ENCODE results near the gene ZSCAN23. TPM values are rescaled to one million over a fixed set of nuclear protein-coding genes. Genes with fewer than 3 reads are reported as not detected.

ZSCAN23 gene
- total RNA-seq, 1 donor, result 4.3 TPM

DNA sequence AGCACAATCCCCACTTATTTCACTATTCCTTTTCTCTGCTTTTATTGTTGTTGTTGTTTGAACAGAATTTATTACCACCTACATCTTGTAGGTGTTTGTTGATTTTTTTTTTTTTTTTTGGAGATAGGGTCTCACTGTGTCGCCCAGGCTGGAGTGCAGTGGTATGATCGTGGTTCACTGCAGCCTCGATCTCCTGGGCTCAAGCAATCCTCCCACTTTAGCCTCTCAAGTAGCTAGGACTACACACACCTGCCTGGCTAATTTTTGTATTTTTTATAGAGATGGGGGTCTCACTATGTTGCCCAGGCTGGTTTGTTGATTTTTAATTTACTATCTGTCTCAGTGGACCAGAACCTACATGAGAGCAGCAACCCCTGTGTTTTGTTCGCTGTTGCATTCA is 47.4 kb downstream of the ZSCAN23 start:
- TF ChIP-seq, protein P1, sequence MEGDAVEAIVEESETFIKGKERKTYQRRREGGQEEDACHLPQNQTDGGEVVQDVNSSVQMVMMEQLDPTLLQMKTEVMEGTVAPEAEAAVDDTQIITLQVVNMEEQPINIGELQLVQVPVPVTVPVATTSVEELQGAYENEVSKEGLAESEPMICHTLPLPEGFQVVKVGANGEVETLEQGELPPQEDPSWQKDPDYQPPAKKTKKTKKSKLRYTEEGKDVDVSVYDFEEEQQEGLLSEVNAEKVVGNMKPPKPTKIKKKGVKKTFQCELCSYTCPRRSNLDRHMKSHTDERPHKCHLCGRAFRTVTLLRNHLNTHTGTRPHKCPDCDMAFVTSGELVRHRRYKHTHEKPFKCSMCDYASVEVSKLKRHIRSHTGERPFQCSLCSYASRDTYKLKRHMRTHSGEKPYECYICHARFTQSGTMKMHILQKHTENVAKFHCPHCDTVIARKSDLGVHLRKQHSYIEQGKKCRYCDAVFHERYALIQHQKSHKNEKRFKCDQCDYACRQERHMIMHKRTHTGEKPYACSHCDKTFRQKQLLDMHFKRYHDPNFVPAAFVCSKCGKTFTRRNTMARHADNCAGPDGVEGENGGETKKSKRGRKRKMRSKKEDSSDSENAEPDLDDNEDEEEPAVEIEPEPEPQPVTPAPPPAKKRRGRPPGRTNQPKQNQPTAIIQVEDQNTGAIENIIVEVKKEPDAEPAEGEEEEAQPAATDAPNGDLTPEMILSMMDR (IDR thresholded peaks at IDR 0.05; ENCODE audit: insufficient read depth, low read depth, low read length), result no peak
- no peak overlapping the region for H3K4me3 ChIP-seq (ENCODE audit: low read depth, low read length)
- DNase-seq (ENCODE audit: low read depth), result no peak

DNA sequence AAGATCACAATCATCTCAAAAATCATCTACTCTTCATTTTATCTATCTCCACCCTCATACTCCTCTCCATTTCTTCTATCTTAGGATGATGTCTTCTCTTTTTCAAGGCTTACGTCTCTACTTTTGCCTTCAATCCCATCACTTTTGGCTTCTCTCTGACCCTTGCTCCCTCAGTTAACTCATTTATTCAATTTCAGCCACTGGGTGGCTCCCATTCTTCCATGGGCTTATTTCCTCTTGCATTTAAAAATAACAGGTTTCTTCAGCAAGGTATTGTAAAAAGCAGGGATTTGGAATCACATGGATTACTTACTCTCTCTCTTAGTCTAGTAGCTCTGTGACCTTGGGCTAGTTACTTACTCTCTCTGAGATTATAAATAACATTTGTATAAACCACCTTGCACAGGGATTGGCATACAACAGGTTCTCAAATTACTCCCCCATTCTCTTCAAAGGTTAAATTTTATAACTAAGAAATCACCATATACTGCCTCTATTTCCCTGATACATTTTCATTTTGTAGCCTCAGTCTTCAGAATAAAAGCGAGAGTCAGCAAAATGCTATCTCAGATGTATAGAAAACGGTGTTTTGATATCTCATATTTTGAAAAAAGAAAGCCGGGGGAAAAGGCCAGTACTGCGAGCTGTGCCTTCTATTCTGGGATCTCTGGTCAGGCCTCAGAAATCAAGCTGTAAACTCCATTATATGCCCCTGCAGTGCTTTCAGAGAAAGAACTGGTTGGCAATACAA is 49.2 kb downstream of the ZSCAN23 start:
- TF ChIP-seq, protein P1 (IDR thresholded peaks at IDR 0.05; ENCODE audit: insufficient read depth, low read depth, low read length), result peak; percentile 37
- no peak overlapping the region for H3K4me3 ChIP-seq (ENCODE audit: low read depth, low read length)
- DNase-seq (ENCODE audit: low read depth), result peak; percentile 7

DNA sequence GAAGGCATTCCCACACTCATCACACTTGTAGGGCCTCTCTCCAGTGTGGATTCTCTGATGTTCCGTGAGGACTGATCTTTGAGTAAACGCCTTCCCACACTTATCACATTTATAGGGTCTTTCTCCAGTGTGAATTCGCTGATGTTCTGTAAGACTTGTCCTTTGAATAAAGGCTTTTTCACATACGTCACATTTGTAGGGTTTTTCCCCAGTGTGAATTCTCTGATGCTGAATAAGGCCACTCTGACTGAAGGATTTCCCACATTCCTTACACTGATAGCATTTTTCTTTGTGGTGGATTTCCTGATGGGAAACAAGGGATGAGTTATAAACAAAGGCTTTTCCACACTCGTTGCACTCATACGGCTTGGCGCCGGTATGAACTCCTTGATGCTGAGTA is 52.6 kb downstream of the ZSCAN23 start:
- no peak for DNase-seq (ENCODE audit: low read depth)
- H3K4me3 ChIP-seq (ENCODE audit: low read depth, low read length), result no peak overlapping the region
- TF ChIP-seq, protein P1 (IDR thresholded peaks at IDR 0.05; ENCODE audit: insufficient read depth, low read depth, low read length), result no peak

DNA sequence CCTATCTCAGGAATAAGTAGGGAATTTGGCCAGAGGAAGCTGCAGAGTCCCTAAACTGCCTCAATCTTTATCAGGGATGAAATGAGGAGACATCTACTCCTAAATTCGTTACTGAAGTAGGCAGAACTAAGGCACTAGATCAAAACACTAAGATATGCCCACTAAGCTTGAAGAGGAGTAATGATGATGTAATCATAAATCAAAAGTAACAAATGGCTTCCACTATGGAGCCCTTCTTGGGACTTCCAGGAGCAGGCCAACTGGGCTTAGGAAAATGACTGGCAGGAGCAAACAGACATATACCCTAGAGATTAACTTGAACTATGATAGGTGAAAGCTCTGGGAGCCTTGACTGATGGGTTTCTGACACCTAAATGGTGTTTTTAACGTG is 59.2 kb downstream of the ZSCAN23 start:
- TF ChIP-seq, protein P1 (IDR thresholded peaks at IDR 0.05; ENCODE audit: insufficient read depth, low read depth, low read length), result no peak
- no peak for DNase-seq (ENCODE audit: low read depth)
- H3K4me3 ChIP-seq (ENCODE audit: low read depth, low read length), result no peak overlapping the region

DNA sequence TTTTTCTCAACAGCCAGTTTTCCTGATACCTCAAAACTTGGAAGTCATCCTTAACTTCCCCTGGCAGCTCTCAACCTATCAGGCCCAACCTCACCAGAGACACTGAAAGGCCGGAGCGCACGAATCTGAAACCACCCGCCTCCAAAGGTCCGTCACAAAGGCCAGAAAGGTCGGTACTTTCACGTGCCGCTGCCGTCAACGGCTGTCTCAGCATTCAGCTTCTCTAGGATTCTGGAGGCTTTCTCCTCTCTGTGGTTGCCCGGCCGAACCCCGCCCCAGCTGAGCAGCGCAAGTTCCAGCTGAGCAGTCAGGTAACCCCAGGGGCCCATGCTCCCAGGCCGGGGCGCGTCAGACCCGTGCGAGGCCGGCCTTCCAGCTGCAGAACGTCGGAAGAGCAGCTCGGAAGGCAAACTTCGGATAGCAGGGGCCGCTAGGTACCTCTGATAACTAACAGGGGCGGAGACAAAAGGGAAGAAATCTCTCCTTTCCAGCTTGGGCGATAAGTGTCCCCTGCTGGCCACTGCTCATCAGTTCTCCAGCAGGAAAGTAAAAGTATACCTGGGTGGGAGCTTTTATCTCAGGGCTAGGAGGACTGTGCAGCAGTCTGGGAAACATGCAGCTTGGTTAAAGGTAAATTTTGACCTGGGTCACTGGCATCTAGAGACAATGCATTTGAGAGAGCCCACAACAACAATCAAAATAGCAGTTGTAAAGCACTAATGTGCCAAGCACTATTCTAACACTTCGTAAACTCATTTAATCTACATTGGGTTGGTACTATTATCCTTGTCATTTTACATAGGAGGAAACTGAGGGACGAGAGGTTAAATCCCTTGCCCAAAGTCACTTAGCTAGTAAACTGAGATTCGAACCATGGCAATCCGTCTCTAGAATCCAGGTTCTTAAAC is 59.8 kb downstream of the ZSCAN23 start:
- H3K4me3 ChIP-seq (ENCODE audit: low read depth, low read length), result peak overlapping the region; percentile 69
- TF ChIP-seq, protein P1 (IDR thresholded peaks at IDR 0.05; ENCODE audit: insufficient read depth, low read depth, low read length), result peak; percentile 64
- peak; percentile 95 for DNase-seq (ENCODE audit: low read depth)

Small RNAs within 50 kb of the gene (small RNA-seq; reads per million reads assigned to genes)
- not detected for gene RNU2-45P

Other genes with a start within 250 kb of the ZSCAN23 start
- 11.7 and 13.9 TPM in 2 replicates for gene ZSCAN9, start 218.2 kb downstream of the ZSCAN23 start, total RNA-seq
- gene ZKSCAN4, start 191.2 kb downstream of the ZSCAN23 start, total RNA-seq, result 5.2 and 5.5 TPM in 2 replicates
- 0.64 and 1.7 TPM in 2 replicates for gene NKAPL, start 184.2 kb downstream of the ZSCAN23 start, total RNA-seq
- gene ZSCAN26, start 176.3 kb downstream of the ZSCAN23 start, total RNA-seq, result 8.7 and 21.6 TPM in 2 replicates
- 5.6 and 6.8 TPM in 2 replicates for gene PGBD1, start 161.9 kb downstream of the ZSCAN23 start, total RNA-seq
- gene ZSCAN31, start 107.3 kb downstream of the ZSCAN23 start, total RNA-seq, result 3.5 and 3.9 TPM in 2 replicates
- gene ZKSCAN3, start 93.5 kb downstream of the ZSCAN23 start, total RNA-seq, result 3.2 and 4.7 TPM in 2 replicates
- gene ZSCAN12, start 43.7 kb downstream of the ZSCAN23 start, total RNA-seq, result 6.9 and 8.1 TPM in 2 replicates
- not detected in 2 replicates for gene GPX6, start 72.3 kb upstream of the ZSCAN23 start, total RNA-seq
- not detected in 2 replicates for gene GPX5, start 82.4 kb upstream of the ZSCAN23 start, total RNA-seq

Measured in fibroblast of villous mesenchyme (primary cell).